Large intestine (tissue), 3 donors: ENCODE measurements around the gene GMPR2. TPM values are rescaled to one million over a fixed set of nuclear protein-coding genes. Genes with fewer than 3 reads are reported as not detected.

Experiments
- DNase-seq, 2 donors: peaks; one replicate each; pipeline versions ENCODE4 v3.0.0 to v3.0.0-alpha.2; 2013
- H3K27ac ChIP-seq: one replicate; pipeline ENCODE4 v1.5.1; 2013; ENCODE audit warnings: low read length
- H3K27me3 ChIP-seq: 2 replicates; pipeline ENCODE4 v1.6.1; 2013; ENCODE audit warnings: low read length; ENCODE audit not compliant: control insufficient read depth, insufficient read depth
- H3K36me3 ChIP-seq: 2 replicates; pipeline ENCODE4 v1.6.1; 2013; ENCODE audit warnings: low read length; ENCODE audit not compliant: control insufficient read depth, insufficient read depth
- H3K4me1 ChIP-seq: one replicate; pipeline ENCODE4 v1.6.1; 2013; ENCODE audit warnings: low read length; ENCODE audit not compliant: control insufficient read depth, insufficient read depth
- H3K4me3 ChIP-seq: one replicate; pipeline ENCODE4 v1.5.1; 2013; ENCODE audit warnings: low read length
- H3K9me3 ChIP-seq: one replicate; pipeline ENCODE4 v1.6.1; 2013; ENCODE audit warnings: mild to moderate bottlenecking, low read depth, low read length, moderate library complexity; ENCODE audit not compliant: control insufficient read depth
- WGBS: methylation state at CpG from one replicate; pipeline ENCODE4 v1.1.5; 2013; ENCODE audit warnings: low lambda C conversion rate; ENCODE audit not compliant: insufficient coverage; 5-methylcytosine and 5-hydroxymethylcytosine counted together
- polyA plus RNA-seq: library from polyadenylated mRNA; unstranded; fragments of 120-200 nt; gene quantifications from one replicate; pipeline ENCODE4 v1.2.1, GENCODE V29; 2013

The GMPR2 gene
- polyA plus RNA-seq, 1 donor, result 85.9 TPM

DNA sequence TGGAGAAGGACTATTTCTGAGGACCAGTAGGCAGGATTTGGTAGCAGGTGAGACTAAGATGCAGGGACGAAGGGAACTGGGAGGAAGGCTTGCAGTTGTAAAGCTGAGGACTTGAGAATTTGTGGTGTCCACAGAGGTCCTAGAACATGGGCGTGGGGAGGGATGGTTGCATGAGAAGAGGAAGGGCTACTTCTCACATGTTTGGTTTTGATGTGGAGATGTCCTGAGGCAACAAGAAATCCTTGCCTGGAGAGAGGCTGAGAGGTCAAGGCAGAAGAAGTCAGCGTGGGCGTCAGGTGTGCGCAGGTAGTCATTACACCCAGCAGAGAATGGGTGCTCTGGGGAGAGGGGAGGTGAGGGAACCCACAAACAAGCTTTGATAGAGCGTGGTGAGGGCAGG, 44.3 kb downstream of the GMPR2 start:
- WGBS, result no CpG with 5 or more reads among the region's 6 CpGs
- H3K4me1 ChIP-seq, result peaks cover under 1% of the 10 kb centered on the region
- H3K27me3 ChIP-seq, result no peaks in the 10 kb centered on the region
- H3K4me3 ChIP-seq, result no peak overlapping the region
- no peaks in the 10 kb centered on the region for H3K9me3 ChIP-seq
- H3K36me3 ChIP-seq, result no peaks in the 10 kb centered on the region
- H3K27ac ChIP-seq, result no peak overlapping the region
- DNase-seq, result no peak

GRCh38 chr14:24277606-24278321, 45.0 kb downstream of the GMPR2 start:
- no peak for DNase-seq
- H3K4me1 ChIP-seq, result no peaks in the 10 kb centered on the region
- no peaks in the 10 kb centered on the region for H3K27me3 ChIP-seq
- H3K9me3 ChIP-seq, result no peaks in the 10 kb centered on the region
- no CpG with 5 or more reads among the region's 11 CpGs for WGBS
- no peak overlapping the region for H3K27ac ChIP-seq
- H3K36me3 ChIP-seq, result no peaks in the 10 kb centered on the region
- no peak overlapping the region for H3K4me3 ChIP-seq

DNA sequence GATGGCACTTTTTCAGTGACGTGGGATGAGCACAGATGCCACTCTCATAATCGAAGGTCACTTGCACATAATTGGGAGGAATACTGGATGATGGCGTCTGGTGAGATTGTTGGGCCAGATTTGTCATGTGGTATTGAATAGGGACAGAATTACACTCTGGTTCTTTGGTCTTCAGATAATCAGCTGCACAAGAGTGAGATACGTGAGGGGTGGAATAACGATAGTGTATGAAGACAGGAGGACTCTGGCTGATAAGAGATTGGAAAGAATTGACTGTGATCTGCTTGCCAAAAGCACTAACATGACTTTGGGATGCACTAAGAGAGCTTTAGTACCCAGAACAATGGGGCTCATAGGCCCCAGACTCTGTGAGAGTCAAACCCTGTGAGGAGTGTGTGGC, 45.7 kb downstream of the GMPR2 start:
- no peaks in the 10 kb centered on the region for H3K36me3 ChIP-seq
- DNase-seq, result no peak
- 94% methylated on average over 2 of the region's 5 CpGs for WGBS
- H3K4me1 ChIP-seq, result no peaks in the 10 kb centered on the region
- H3K27me3 ChIP-seq, result no peaks in the 10 kb centered on the region
- no peak overlapping the region for H3K4me3 ChIP-seq
- no peak overlapping the region for H3K27ac ChIP-seq
- no peaks in the 10 kb centered on the region for H3K9me3 ChIP-seq

DNA sequence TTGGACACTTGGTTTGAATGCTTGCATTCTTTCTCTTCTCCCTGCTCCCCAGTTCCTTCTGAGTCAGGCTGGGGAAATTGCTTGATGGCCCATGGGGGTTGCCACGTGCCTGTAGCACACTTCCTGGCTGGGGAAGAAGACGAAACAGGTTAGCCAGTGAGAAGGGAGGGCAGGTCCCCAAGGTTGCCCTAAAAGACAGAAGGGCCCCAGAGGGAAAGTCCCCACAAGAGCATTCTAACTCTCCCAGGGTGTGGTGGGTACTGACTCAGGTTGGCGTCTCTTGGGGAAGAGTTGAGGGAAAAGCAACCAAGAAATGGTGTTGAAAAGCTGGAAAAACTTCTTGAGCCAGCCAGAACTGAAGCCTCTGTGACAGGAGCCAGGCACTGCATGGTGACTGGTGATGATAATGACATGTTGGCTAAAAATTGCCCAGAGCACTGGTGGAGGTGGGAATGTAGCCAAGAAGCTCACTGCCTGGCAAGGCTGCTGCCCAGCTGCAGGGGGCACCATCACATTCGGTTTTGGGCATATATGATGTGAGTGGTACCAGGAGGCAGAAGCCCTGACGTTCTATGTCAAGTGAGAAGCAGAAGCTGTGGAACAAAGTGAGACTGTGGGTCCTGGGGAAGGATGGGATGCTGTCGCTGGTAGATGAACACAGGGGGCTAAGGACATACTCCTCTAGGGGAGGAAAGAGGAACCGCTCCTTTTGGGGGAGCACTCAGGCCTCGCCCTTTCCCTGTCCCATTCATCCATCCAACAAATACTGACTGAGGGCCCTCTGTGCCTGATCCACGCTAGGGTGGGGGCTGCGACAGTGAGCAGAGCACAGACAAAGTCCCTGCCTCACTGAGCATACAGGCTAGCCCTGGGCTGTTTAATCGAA, 46.8 kb downstream of the GMPR2 start:
- Histone ChIP-seq H3K4me1 (no peaks in the 10 kb centered on the region), H3K27me3 (no peaks in the 10 kb centered on the region), H3K4me3 (no peak overlapping the region), H3K9me3 (no peaks in the 10 kb centered on the region), H3K27ac (no peak overlapping the region), H3K36me3 (no peaks in the 10 kb centered on the region)
- WGBS, result no CpG with 5 or more reads among the region's 11 CpGs
- DNase-seq, result no peak

- Histone ChIP-seq H3K9me3 (no peaks in the 10 kb centered on the region), H3K27ac (no peak overlapping the region), H3K4me3 (no peak overlapping the region), H3K36me3 (no peaks in the 10 kb centered on the region), H3K27me3 (no peaks in the 10 kb centered on the region), H3K4me1 (no peaks in the 10 kb centered on the region)
- DNase-seq, result no peak
- no CpG with 5 or more reads among the region's 6 CpGs for WGBS
These were observed 48.2 kb downstream of the GMPR2 start for GRCh38 chr14:24280797-24281460.

DNA sequence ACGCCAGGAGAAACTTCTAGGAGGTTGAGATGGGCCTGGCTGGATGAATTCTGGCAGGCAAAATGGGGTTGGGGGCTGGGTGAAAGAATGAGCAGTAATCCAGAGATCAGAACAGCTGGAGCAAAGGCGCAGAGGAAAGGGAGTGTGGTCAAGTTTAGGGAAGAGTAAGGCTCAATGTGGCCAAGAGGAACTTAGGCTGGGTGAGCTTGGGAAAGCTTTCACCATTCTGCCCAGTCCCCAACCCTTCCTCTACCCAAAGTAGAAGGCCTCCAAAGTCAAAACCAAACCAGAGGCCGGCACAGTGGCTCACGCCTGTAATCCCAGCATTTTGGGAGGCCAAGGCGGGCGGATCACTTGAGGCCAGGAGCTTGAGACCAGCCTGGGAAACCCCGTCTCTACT, 48.9 kb downstream of the GMPR2 start:
- H3K4me1 ChIP-seq, result no peaks in the 10 kb centered on the region
- no peaks in the 10 kb centered on the region for H3K9me3 ChIP-seq
- H3K27me3 ChIP-seq, result no peaks in the 10 kb centered on the region
- H3K36me3 ChIP-seq, result no peaks in the 10 kb centered on the region
- WGBS, result 100% methylated on average over 1 of the region's 7 CpGs
- DNase-seq, result no peak
- no peak overlapping the region for H3K4me3 ChIP-seq
- no peak overlapping the region for H3K27ac ChIP-seq

GRCh38 chr14:24282736-24283135, 50.0 kb downstream of the GMPR2 start:
- WGBS, result no CpG with 5 or more reads among the region's 3 CpGs
- Histone ChIP-seq H3K4me1 (no peaks in the 10 kb centered on the region), H3K4me3 (no peak overlapping the region), H3K36me3 (no peaks in the 10 kb centered on the region), H3K27me3 (no peaks in the 10 kb centered on the region), H3K9me3 (no peaks in the 10 kb centered on the region), H3K27ac (no peak overlapping the region)
- no peak for DNase-seq

- H3K36me3 ChIP-seq, result no peaks in the 10 kb centered on the region
- H3K4me3 ChIP-seq, result no peak overlapping the region
- H3K4me1 ChIP-seq, result no peaks in the 10 kb centered on the region
- H3K27ac ChIP-seq, result no peak overlapping the region
- DNase-seq, result no peak
- no CpG with 5 or more reads among the region's 5 CpGs for WGBS
- no peaks in the 10 kb centered on the region for H3K9me3 ChIP-seq
- no peaks in the 10 kb centered on the region for H3K27me3 ChIP-seq
These were observed 51.2 kb downstream of the GMPR2 start for GRCh38 chr14:24283796-24284460.

DNA sequence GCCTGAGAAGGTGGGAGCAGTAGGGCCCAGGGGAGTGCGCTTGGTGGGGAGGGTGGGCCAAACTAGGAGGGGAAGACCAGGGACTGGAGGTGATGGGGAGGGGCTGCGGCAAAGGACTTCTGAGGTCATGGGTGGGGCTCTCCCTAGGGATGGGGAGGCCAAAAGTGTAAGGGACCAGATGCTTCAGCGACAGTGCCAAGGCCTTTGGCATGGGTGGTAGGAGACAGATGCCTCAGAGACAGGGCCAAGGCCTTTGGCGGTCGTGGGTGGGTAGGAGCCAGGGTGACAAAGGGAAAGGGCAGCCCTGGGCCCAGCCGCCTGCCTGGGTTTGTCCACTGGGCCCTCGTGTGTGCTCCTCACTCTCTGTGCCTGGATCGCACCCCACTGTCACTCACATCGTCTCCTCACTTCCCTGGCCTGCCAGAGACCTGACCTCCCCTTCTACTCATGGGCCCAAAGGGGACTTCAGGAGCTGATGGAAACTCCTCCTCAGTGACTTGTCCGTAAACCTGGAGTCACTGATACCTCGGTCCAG, 51.8 kb downstream of the GMPR2 start:
- Histone ChIP-seq H3K27me3 (no peaks in the 10 kb centered on the region), H3K36me3 (peaks cover 5% of the 10 kb centered on the region), H3K4me3 (no peak overlapping the region), H3K4me1 (no peaks in the 10 kb centered on the region), H3K27ac (no peak overlapping the region), H3K9me3 (no peaks in the 10 kb centered on the region)
- no peak for DNase-seq
- WGBS, result no CpG with 5 or more reads among the region's 11 CpGs

- no peak overlapping the region for H3K27ac ChIP-seq
- no peaks in the 10 kb centered on the region for H3K4me1 ChIP-seq
- peaks cover 13% of the 10 kb centered on the region for H3K36me3 ChIP-seq
- H3K9me3 ChIP-seq, result no peaks in the 10 kb centered on the region
- H3K4me3 ChIP-seq, result no peak overlapping the region
- no peaks in the 10 kb centered on the region for H3K27me3 ChIP-seq
- DNase-seq, result no peak
- WGBS, result no CpG with 5 or more reads among the region's 4 CpGs
These were observed 52.6 kb downstream of the GMPR2 start for GRCh38 chr14:24285351-24285750.
